ENCODE measurements around the gene FLT4. TPM values are rescaled to one million over a fixed set of nuclear protein-coding genes. Genes with fewer than 3 reads are reported as not detected.
A peak's percentile ranks its signal among the peaks of the same experiment; 100 is the strongest.

The FLT4 gene
- total and polyA plus RNA-seq, 8 donors, result 0.79 to 6.8 (median 2.1) TPM

DNA sequence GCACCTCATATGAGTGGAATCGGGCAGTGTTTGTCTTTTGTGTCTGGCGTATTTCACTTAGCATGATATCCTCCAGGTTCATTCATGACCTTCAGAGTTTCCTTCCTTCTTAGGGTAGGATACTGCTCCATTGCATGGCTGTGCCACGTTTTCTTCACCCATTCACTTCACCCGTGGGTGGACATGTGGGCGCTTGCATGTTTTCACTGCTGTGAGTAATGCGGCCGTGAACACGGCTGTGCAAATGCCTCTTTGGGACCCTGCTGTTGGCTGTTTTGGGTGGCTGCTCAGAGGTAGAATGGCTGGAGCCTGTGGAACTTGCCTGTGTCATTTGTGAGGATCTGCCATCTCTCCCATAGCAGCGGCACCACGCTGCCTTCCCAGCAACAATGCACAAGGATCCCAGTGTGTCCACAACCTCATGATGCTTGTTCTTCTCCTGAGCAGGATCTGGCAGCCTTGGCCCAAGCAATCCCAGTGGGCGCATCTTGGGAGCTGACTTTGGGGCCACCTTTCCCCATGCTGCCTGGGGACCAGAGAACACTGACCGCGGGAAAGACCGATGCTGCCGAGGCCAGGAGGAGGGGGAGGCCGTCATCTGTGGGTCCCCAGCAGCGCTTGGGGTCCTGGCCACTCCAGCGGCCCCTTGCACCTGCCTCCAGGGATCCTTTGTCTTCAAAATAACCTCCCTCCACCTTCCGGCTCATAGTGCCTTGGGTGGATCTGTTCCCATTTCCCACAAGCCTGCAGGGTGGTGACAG is 55.8 kb downstream of the FLT4 start:
- FAIRE-seq, result no peak
- no peak for DNase-seq

DNA sequence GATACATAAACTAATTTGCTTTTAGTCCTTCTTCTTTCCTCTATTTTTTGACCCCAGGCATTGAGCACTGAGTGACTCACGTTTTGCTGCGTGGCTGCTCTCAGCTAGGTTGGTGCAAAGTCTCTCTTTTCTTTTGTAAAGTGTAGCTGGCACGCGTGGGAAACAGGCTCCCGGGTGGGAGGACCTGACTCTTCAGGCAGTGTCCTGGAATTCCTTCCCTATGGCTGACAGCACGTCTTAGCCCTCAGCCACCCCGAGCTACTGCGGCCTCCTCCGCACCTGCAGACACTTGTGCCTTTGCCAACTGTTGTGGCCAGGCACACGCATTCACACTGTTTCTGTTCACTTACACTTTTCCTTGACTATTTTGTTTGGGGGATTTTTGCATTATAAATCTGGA is 57.2 kb downstream of the FLT4 start:
- Histone ChIP-seq H3K4me3 (no peak overlapping the region), H3K27me3 (peaks cover 0 to 6% (median 3%) of the 10 kb centered on the region in 4 donors), H3K9me3 (no peaks in the 10 kb centered on the region), H3K36me3 (no peaks in the 10 kb centered on the region), H3K27ac (no peak overlapping the region), H3K4me1 (peaks cover 9 to 16% (median 11%) of the 10 kb centered on the region in 3 donors)
- FAIRE-seq (no peak), ATAC-seq (no peak), DNase-seq (no peak)
- WGBS, 2 donors, result 91 to 96% methylated on average over 10 of the region's 10 CpGs
- TF ChIP-seq, protein P1, sequence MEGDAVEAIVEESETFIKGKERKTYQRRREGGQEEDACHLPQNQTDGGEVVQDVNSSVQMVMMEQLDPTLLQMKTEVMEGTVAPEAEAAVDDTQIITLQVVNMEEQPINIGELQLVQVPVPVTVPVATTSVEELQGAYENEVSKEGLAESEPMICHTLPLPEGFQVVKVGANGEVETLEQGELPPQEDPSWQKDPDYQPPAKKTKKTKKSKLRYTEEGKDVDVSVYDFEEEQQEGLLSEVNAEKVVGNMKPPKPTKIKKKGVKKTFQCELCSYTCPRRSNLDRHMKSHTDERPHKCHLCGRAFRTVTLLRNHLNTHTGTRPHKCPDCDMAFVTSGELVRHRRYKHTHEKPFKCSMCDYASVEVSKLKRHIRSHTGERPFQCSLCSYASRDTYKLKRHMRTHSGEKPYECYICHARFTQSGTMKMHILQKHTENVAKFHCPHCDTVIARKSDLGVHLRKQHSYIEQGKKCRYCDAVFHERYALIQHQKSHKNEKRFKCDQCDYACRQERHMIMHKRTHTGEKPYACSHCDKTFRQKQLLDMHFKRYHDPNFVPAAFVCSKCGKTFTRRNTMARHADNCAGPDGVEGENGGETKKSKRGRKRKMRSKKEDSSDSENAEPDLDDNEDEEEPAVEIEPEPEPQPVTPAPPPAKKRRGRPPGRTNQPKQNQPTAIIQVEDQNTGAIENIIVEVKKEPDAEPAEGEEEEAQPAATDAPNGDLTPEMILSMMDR (IDR thresholded peaks at IDR 0.05), result no peak
- intact Hi-C loops (cut with DNase I), result no loop called here

More for the DNA sequence above, 55.8 kb downstream of the FLT4 start:
- 92 to 93% methylated on average over 19 of the region's 19 CpGs for WGBS, 2 donors
- TF ChIP-seq, protein P1 (IDR thresholded peaks at IDR 0.05), result no peak
- Histone ChIP-seq H3K36me3 (no peaks in the 10 kb centered on the region), H3K4me1 (peaks cover 9 to 16% (median 11%) of the 10 kb centered on the region in 3 donors), H3K27ac (no peak overlapping the region), H3K27me3 (peaks cover 0 to 6% (median 3%) of the 10 kb centered on the region in 4 donors), H3K4me3 (no peak overlapping the region), H3K9me3 (no peaks in the 10 kb centered on the region)
- intact Hi-C loops (cut with DNase I), result no loop called here
- ATAC-seq, result no peak

DNA sequence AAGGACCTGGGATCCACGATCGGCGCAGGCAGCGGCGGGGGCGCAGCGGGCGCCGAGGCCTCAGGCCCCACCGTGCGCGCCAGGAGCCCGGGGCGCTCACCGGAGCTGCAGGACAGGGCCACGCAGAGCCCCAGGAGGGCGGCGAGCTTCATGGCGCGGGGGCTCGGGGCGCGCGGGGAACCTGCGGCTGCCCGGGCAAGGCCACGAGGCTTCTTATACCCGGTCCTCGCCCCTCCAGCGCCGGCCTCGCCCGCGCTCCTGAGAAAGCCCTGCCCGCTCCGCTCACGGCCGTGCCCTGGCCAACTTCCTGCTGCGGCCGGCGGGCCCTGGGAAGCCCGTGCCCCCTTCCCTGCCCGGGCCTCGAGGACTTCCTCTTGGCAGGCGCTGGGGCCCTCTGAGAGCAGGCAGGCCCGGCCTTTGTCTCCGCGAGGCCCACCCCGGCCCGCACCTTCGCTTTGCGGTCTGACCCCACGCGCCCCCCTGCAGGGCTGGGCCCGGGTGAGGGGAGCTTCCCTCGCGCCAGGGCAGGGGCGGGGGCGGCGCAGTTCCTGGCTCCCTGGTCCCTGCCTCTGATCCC is 58.0 kb downstream of the FLT4 start, which contains the start of gene SCGB3A1:
SCGB3A1 (minus strand) TSS at position 189 of the 577 bp plus-strand sequence; CDS start at position 152, 37 bp downstream.
- ATAC-seq, result peak in 2 of 4 donors; percentile 32 to 33
- intact Hi-C loops (cut with DNase I), result no loop called here
- Histone ChIP-seq H3K27me3 (peaks cover 0 to 6% (median 3%) of the 10 kb centered on the region in 4 donors), H3K4me3 (peak within 1 kb of the TSS in 3 of 4 donors; percentile 21 to 43 (median 31)), H3K4me1 (peaks cover 7 to 16% (median 11%) of the 10 kb centered on the region in 3 donors), H3K27ac (no peak within 1 kb of the TSS), H3K9me3 (no peaks in the 10 kb centered on the region), H3K36me3 (no peaks in the 10 kb centered on the region)
- DNase-seq, result peak in 1 of 6 donors; percentile 63
- WGBS, 2 donors, result 29 to 33% methylated on average over 13 to 60 of the region's 60 CpGs
- no peak for FAIRE-seq
- TF ChIP-seq, protein P1 (IDR thresholded peaks at IDR 0.05), result no peak

DNA sequence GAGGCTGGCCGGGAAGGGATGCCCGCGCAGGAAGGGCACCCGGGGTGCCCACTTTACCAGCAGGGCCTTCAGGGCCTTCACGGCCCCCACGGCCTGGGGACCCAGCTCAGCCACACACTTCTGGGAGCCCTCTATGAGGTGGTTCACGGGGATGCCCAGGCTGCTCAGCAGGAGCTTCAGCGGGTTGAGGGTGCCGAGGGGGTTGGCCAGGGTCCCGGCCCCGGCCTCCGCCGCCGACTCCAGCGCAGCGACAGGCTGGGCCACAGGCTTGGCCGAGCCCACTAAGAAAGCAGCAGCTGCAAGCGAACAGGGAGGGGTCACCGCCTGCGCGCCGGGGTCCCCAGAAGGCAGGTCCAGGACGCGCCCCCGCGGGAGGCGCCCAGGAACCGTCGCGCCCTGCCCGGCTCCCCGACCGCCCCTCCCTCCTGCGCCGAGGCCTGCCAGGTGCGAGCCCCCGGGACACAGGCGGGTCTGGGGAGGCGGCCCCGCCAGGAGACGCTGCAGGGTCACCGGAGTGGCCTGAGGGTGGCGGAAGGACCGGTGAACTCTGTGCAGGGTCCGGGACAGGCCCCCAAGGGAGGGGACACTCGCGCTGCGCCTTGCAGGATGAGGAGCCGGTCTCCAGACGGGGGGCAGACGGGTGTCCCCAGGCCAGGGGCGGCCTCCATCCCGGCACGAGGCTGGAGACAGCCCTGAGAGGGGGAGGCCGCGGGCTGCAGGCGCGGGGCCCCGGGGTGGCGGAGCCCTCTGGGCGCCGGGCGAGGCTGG is 58.7 kb downstream of the FLT4 start:
- intact Hi-C loops (cut with DNase I), result no loop called here
- 7 to 8% methylated on average over 49 to 63 of the region's 63 CpGs for WGBS, 2 donors
- Histone ChIP-seq H3K4me1 (peaks cover under 1 to 10% (median 8%) of the 10 kb centered on the region in 3 donors), H3K27ac (no peak overlapping the region), H3K36me3 (no peaks in the 10 kb centered on the region), H3K27me3 (peaks cover 0 to 6% (median 3%) of the 10 kb centered on the region in 4 donors), H3K9me3 (no peaks in the 10 kb centered on the region), H3K4me3 (peak overlapping the region in 3 of 4 donors; percentile 21 to 43 (median 31))
- ATAC-seq (peak in 2 of 4 donors; percentile 20 to 63), FAIRE-seq (no peak), DNase-seq (peak in 2 of 6 donors; percentile 58 to 77)
- TF ChIP-seq, protein P1 (IDR thresholded peaks at IDR 0.05), result no peak

Measured in pancreas (tissue), 10 donors.